Measurements from ENCODE around the gene TP53I3.
"Not testable (repeated sequence)": the region's sequence is repeated elsewhere in the genome, so short reads cannot be mapped to it uniquely, and the experiment has no call there.

Gene TP53I3

DNA sequence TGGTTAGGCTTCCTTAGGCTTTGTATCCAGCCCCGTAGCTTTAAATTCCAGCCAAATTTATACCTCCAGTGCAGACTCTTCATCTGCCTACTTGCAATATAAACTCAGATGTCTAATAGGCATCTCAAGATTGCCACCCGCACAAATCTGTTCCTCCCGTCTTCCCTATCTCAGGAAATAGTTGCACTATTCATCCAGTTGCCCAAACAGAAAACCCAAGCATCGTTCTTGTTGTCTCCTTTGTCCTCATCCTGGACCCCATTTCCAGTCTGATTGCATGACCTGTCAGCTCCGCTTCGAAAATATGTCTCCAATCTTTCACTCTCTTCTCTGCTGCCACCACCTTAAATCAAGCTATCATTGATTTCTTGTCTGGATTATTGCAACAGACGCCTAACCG is 32.8 kb downstream of the TP53I3 start:
- no peak for DNase-seq

DNA sequence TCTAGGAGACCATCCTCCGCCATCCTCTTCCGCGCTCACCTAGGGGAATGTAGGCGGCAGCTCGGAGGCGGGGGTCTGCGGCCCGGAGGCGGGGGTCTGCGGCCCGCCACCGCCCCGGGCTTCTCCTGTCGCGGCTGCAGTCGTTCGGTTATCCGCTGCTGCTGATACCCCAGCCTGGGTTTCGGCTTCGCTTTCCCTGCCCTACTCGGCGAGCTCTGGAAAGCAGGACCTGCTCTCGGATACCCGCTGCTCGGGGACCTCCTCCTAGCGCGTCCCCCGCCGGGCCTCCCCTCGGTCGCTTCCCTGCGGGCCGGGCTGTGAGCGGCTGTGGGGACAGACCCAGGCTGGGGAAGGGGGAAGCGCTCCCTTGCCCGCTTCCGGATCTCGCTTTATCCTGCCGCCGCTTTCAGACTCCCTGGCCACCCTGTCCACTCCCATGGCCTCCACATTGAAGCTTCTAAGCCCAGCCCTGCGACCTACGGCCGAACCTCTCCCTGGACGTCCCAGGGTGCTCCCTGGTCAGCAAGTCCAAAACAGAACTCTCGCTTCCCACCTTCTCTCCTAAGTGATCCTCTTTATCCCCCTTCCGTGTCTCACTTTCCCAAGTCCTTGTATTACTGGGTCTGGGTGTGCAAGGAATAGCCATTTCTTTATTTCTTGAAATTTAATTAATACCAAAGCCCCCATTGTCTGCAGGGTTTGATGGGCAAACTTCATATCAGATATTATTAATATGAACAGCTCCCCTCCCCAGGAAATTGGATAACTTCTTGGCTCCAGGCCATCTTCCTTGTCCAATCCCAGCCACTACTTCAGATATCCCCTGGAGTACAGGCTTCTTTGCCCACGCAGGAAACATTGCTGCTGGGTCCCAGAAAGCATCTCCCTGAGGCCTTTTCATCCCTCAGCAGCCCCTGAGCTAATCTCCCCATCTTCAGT is 34.3 kb downstream of the TP53I3 start:
- peak; percentile 67 for DNase-seq

DNA sequence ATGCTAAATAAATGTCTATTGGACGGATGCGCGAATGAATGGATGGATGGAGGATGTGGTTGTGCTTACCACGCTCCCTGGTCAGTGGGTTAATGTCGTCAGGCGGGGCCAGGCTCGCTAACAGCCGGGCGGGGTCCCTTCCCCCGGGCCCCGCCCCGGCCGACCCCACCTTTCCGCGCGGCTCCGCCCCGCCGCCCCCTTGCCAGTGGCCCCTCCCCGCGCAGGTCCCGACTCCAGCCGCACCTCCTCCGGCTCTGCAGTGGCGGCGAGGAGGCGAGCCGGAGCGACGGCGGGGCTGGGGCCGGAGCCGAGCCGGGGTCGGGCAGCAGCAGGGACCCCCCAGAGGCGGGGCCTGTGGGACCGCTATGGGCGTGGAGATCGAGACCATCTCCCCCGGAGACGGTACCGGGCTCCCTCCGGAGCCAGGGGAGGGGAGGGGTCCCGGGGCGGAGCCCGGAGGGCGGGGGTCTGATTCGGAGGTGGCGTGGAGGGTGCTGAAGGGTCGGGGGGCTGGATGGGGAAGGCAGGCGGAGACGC is 35.1 kb downstream of the TP53I3 start, which contains the start of gene FKBP1B:
Gene FKBP1B (plus strand): TSS at position 257 of the 537 bp plus-strand sequence. CDS start 109 bp downstream, at position 366.
- DNase-seq = peak; percentile 81

DNA sequence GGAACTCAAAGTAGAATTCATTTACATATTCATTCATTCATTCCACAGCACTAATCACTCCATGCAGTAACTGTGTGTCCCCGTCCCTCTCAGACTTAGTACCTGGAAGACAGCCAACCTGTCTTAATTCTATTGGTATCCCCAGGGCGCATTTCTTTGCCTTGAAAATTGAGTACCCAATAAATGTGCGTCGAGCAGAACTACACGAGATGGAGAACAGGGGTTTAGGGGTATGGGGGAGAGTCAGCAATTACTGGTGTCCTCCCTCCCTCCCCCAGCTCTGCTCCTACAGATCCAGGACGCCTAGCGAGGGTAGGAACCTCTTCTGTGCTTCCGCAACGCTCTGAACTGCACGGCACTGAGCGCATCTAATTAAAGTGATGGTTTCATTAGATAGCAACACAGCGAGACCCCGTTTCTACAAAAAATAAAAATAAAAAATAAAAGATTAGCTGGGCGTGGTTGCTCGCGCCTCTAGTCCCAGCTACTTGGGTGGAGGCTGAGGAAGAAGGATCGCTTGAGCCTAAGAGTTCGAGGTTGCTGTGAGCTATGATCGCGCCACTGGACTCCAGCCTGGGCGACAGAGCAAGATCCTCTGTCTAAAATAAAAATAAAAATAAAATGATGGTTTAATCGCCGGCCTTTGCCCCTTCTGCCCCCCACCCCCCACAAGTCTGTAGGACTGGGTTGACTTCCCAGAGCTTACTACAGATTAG is 35.7 kb downstream of the TP53I3 start:
- no peak for DNase-seq

DNA sequence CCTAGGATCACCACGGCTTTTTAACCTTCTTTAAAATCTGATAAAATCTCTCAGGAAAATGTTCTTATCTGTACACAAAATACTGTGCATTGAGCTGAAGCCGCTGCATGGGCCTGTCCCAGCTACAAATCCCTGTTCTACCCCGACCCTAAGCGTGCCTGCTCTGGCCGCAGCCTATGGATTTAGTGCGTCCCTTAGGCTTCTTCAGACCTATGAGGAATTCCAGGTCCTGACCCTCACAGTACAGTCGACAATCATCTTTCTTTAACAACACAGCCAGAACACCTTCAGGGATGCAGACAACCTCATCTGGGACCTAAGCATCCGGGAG is 37.0 kb downstream of the TP53I3 start:
- DNase-seq = no peak

DNA sequence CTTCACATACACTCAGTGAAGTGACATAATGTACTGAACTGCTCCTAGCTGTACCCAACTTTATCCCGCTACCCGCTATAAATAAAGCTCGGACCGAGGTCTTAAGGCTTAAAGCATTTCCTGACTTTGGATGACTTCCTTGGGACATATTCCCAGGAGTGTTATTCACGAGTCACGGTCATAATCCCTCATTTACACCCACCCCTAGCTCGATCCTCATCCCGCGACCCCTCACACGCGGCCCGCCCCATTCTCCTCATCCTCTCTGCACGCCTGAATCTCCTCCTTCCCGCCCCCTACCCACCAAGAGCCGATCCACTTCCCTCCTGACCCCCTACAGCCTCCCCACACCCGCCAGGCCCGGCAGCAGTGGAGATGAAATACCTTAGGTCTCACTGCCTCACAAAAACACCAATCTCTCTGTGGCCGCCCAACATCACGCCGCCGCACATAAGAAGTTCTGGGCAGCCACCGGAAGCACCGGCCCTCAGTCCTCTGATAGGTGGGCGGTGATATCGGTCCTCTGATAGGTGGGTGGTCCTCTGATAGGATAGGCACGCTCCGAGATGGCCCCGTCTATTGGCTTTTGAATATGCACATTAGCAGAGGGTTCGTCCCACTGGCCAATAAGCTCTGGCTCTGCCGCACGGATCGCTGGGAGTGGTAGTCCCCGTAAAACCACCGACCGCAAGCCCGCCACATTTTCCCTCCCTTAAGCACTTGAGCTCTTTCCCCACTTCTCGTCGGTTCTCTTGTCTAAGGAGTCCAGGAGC is 37.5 kb downstream of the TP53I3 start, which contains the start of gene WDCP:
Gene WDCP (minus strand): TSS at position 462 of the 773 bp plus-strand sequence. CDS start 7,897 bp downstream, outside the sequence.
- DNase-seq = peak; percentile 91

DNA sequence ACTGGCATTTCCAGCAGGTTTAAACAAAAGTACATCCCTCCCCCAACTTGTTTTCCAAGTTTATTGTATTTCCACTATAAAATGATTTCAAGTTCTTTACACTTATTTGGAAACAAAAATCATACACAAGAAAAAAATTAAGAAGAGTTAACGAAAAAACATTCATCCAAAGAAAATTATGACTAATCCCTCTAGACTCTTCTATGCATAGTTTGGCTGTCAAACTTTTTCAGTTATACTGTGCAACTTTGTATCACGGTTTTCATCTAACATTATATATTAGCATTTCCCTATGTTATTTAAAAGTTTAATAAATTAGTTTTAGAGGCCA is 38.1 kb downstream of the TP53I3 start:
- DNase-seq = no peak

DNA sequence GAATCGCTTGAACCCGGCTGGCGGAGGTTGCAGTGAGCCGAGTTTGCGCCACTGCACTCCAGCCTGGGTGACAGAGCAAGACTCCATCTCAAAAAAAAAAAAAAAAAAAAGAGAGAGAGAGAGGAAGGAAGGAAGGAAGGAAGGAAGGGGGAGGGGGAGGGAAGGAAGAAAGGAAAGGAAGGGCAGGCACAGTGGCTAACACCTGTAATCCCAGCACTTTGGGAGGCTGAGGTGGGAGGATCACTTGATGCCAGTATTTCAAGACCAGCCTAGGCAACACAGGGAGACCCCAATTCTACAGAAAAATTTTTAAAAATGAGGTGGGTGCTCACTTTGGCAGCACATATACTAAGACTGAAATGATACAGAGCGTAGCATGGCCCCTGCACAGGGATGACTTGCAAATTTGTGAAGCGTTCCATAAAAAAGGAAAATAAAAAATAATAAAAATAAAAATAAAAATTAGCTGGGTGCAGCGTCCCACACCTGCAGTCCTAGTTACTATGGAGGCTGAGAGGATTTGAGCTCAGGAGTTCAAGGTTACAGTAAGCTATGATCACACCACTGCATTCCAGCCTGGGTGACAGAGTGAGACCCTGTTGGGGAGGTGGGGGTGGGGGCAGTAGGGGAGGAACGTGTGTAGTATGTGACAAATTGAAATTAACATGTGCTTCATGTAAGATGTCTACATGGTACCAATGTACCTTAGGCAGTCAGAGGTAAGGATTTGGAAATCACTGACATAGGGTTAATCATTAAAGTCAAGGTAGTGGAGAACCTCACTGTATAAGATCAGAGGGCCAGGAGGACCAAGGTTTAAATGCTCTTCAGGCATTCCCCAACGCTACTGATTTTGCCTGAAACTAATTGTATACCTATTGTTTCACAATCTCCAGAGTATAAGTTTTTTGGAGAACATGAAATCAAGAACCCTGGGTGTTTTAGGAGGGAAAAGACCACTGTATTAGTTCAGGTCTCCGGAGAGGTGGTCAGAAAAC is 38.8 kb downstream of the TP53I3 start:
- no peak for DNase-seq

DNA sequence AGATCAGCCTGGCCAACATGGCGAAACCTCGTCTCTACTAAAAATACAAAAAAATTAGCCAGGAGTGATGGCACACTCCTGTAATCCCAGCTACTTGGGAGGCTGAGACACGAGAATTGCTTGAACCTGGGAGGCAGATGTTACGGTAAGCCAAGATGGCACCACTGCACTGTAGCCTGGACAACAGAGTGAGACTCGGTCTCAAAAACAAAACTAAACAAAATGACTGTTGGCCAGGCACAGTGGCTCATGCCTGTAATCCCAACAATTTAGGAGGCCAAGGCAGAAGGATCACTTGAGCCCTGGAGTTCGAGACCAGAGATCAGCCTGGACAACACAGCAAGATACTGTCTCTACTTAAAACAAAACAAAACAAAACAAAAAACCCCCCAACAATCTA is 41.5 kb downstream of the TP53I3 start:
- not testable (repeated sequence) for DNase-seq

DNA sequence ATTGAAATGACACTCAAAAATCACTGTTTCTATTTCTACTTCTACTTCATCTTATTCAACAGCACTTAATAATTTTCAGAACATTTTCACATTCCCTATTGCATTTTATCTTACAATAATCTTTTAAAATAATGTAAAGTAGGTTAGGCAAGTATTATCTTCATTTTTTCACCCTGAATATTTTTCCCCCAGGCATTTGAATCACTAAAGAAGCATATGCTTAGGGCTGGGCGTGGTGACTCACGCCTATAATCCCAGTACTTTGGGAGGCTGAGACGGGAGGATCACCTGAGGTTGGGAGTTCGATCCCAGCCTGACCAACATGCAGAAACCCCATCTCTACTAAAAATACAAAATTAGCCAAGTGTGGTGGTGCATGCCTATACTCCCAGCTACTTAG is 44.1 kb downstream of the TP53I3 start:
- DNase-seq = no peak

DNA sequence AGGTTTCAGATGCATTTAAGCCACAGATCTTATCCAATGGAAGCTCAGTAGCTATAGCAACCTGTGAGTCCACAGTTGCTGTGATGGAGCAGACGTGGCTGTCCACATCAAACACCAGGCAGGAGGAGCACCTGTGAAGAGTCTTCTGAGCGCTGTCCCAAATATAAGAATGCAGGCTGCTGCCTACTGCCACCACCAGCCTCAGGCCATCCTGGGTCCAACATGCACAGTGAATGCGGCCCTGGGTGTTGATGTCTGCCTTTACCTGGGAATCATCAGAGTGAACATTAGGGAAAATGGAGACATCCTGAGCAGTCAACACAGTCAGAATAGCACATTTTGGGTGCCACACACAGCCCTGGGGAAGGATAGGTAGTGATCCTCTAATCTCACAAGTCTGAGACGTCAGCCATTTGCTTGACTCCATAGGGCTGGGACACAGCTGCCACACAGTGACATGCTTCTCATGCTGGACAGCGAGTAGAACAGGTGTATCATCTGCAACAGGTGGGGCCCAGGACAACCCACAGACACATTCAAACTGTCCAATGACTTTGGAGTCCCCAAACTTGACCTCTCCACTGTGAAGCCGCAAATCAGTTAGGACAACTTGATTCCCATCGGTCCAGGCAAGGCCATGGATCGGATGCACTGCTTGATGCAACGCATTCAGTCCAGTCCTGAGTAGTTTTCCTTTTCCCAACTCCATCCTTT is 45.7 kb downstream of the TP53I3 start:
- no peak for DNase-seq

Measured in activated CD8-positive, alpha-beta memory T cell treated with anti-CD3 and anti-CD28 coated beads for 24 hours (primary cell).